Lower leg skin (tissue), 3 donors: ENCODE results near the gene TRMT61A.

Source experiments
- CTCF ChIP-seq, 3 donors: fragments of 450-650 bp; IDR thresholded peaks; one replicate each; pipeline ENCODE4 v1.5.1; 2016; ENCODE audit warnings: antibody characterized with exemption in 3 of 3, mild to moderate bottlenecking in 3 of 3, moderate library complexity in 2 of 3
- POLR2A ChIP-seq, 2 donors: fragments of 450-650 bp; IDR thresholded peaks; one replicate each; pipeline ENCODE4 v1.6.1; 2016 to 2017; ENCODE audit warnings: antibody characterized with exemption in 2 of 2, mild to moderate bottlenecking in 1 of 2, moderate library complexity in 1 of 2

GRCh38 chr14:103556946-103557758 is 28.2 kb downstream of the TRMT61A start:
- TF ChIP-seq CTCF (IDR thresholded peaks at IDR 0.05) (no peak), POLR2A (IDR thresholded peaks at IDR 0.05) (no peak)
